GM20431 (cell line): Measurements from ENCODE around the gene SETMAR.
"Not testable (repeated sequence)": the region's sequence is repeated elsewhere in the genome, so short reads cannot be mapped to it uniquely, and the experiment has no call there.

ENCODE experiments used
- in situ Hi-C: fragments of 300-500 bp; cut with MseI, MboI; formaldehyde crosslinking; loops from one replicate; pipeline ENCODE4 v1.15.0; 2020; ENCODE audit warnings: low sequenced_read_pairs; ENCODE audit not compliant: unreplicated experiment

SETMAR gene

DNA sequence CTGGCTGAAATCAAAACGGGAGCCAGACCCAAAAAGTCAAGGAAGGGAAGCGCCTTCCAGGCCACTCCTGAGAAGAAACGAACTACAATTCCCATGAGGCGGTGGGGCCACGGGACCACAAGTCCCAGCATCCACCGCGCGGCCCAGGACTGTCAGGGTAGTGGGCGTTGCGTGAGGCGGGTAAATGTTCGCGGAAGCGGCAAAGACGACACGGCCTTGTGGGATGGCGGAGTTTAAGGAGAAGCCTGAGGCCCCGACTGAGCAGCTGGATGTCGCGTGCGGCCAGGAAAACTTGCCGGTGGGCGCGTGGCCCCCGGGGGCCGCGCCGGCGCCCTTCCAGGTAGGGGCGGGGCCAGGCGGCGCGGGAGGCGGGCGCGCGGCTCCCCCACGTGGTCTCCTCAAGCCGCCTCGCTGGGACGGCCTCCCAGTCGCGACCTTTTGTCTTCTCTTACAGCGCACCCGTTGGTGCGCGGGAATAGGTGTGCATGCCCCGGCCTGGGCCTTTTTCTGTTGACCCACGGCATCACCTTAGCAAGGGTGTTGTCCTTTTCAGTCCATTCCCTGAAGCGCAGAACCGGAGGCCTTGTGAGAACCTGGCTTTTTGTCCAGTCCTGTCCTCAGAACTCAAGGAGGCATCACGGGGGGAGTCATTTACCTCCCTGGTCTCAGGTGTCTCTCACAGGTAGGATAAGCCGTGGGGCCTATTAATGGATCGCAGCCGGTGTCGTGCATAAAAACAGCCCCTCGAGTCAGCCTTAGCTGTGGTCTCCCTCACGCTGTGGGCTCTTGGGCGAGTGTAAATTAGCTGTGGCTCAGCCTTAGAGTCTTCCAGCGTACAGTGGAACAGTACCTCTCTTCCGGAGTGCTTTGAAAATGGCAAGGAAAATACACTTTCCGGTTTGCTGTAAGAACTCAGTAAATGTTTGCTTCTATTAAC lies at the start of gene SETMAR:
SETMAR (plus strand) TSS at position 183 of the 937 bp plus-strand sequence; CDS start at position 185, 2 bp downstream.
- in situ Hi-C loops = no loop called here

DNA sequence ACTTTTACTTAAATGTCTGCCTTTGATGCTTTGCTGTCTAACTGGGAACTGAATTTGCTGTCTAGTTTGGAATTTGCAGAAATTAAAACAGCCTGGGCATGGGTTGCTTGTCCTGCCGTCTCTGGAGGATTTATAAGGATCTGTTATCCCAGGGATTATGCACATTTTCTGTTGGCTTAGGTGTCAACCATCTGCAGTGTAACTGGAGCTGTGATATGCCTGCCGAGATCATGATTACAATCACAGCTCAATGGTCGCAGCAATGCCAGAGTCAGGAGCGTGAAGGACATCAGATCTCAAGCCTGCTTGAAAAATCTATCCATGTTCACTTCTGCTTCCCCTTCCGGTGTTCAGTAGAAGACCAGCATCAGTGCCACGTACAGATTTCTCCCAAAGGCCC lies 41.8 kb upstream of the SETMAR start:
- in situ Hi-C loops = no loop called here

DNA sequence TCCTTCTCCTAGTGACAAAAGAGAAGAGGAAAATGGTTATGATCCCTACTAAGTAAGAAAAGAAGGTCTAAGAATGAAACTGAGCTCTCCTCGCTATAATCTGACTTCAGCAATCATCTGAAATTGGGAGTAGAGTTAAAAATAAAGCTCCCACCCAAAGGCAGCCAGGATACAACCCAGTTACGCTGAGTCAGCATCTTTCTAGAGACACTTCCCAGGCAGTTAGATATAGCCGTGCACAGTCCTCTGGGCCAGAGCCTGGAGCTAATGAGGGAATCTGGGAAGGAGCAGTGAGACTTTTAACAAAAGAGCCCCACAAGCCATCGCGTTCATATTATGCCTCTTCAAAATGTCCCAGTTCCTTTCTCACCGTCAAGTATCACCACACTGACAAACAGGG lies 39.1 kb upstream of the SETMAR start:
- in situ Hi-C loops = no loop called here

DNA sequence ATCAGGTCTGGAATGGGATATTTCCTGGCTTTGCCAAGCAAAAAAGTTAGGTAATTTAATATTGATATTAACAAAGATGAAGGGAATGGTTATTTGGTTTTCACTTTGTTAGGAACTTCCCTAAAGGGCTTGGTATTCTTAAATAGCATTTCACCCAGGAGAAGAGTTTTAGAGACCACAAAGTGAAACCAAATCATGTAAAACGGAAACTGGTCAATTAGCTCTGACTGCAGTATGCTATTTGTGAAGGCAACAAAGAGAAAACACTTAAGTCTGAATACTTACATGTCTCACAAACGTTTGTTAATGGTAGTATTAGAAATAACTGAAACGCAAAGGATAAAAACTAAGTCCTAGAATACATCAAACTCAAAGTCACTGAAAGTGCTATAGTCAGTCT lies 32.4 kb upstream of the SETMAR start:
- in situ Hi-C loops = no loop called here

DNA sequence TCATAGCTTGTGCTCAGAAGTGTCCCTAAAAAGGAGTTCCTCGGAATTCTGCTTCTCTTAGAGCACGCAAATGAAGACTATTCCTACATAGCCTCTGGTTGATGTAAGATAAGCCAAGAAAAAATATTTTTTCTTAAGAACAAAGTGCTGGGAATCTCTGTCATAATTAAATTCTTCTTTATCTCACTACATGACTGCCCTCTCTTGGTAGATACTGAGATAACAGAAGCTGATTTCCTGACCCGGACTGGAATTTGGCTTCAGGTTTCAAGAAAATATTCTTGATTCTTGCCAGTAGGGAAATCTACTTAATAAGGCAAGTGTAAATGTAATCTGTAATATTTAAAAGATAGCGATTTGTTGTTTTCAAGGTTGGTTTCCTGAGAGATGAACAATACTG lies 31.3 kb upstream of the SETMAR start:
- in situ Hi-C loops = no loop called here

DNA sequence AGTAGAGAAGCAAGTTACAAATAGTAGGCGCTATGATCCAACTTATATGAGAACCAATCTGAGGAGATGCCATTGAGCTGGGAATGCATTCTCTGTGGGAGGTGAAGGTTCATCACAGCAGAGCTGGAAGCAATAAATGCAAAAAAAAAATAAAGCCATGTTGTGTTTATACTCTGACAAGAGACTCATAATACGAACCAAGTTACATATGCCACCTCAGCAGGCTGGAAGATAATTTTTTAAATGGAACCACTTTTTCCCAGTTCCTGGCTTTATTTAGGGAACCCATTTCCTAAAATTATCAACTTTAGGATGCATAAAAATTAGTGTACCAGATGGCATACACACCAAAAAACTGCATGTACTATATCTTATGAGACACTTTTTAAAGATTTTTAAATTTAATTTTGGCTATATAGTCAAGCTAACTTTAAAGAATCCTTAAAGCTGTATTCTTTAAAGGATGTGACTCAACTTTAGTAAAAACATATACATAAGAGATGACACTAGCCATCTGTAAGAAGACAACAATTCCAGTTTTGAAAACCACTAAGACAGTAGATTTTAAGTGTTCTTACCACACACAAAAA lies 23.6 kb upstream of the SETMAR start:
- in situ Hi-C loops = loop anchor here (10.0 kb wide), 1 partner anchor 1085 kb away; no protein-coding TSS in a partner anchor

DNA sequence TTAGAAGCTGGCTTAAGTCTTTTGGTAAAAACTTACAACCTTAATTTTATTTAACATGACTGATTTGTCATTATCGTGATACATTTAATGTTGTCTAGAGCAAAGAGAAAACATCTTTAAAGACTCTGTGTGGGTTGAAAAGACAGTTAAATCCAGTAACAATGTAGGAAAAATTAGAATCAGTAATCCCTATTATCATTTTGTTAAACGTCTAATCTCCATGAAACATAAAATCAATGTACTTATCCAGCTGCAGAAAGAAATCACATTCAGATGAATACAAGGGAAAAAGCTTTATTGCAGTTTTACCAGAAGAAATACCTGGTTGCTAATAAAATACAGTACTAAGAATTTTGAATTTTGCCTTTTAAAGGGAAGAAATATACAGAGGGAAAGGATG lies 21.2 kb upstream of the SETMAR start:
- in situ Hi-C loops = loop anchor here (10.0 kb wide), 1 partner anchor 1087 kb away; no protein-coding TSS in a partner anchor

DNA sequence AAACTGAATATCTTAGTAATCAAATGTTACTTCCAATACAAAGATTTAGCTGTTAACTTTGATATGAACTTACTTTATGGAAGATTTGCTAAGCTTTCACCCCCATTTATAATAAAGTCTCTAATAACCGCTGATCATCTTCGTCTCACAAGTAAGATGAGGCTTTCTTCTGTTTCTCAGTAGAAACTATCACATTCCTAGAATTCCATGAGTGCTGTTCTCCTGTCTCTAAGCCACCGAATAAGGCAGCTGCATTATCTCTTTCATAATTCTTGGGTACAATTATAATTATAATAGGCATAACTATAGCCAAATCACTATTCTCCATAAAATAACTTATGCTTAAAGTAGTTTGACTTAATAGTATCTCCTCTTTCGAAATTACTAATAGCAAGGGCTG lies 18.3 kb upstream of the SETMAR start:
- in situ Hi-C loops = loop anchor here (10.0 kb wide), 1 partner anchor 1090 kb away; no protein-coding TSS in a partner anchor

DNA sequence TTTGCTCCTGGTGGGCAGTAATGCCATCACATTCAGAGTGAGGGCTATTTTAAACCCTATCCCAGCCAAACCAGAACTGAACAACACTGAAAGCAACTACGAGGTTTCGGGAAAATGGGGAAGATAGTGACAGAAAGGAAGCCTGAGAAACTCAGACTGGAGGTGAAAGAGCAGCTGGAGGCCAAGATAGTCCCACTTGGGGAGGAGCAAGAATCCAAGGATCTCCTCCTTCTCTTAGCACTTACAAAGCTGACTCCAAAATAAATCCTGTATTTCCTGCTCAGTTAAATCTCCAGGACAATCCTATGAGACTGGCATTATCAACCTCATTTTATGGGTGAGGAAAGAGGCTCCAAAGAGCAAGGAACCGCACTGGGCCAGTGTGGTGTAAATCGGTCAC lies 14.1 kb upstream of the SETMAR start:
- in situ Hi-C loops = loop anchor here (10.0 kb wide), 1 partner anchor 1094 kb away; no protein-coding TSS in a partner anchor

DNA sequence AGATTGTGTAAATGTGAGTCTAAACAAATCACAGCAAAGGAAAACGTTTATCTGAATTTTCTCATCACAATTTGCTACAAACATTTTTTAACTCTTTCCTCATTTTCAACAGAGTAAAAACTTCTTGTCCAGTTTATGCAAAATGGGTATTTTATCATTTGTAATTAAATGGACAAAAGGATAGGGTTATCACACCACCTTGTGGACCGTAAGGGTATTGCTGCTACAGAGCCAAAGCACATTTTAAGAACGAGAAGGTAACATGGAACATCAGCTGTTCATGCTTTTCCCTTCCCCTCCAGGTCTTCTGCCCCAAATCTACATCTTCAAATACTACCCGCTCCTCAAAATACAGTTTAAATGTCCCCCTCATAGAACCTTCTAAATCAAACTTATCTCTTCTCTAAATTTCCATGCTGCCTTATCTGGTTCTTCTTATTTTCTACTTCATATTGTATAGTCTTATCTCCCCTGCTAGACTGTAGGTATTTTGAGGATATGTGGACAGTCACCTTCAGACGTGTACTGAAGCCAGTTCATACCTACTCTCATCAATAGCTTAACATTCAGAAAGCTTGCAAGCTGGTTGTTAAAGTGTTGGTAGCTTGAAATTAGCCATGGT lies 12.8 kb upstream of the SETMAR start:
- in situ Hi-C loops = no loop called here

DNA sequence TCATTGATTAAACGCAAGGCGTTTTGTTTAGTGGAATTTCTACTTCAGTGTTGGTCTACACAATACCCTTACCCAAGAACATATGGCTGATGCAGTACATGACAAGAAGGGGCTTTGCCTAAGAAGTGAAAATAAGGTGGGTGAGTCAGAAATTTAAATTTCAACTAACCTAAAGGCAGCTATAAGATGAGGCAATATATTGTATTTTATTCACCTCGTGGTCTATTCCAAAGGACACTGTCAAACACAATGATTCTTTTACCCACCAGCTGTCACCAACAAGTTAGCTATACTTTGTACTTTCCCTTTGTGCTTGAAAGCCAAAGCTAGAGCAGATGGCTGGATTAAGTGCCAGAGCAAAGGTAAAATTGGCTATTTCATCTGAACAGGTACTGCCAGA lies 10.9 kb upstream of the SETMAR start:
- in situ Hi-C loops = no loop called here

DNA sequence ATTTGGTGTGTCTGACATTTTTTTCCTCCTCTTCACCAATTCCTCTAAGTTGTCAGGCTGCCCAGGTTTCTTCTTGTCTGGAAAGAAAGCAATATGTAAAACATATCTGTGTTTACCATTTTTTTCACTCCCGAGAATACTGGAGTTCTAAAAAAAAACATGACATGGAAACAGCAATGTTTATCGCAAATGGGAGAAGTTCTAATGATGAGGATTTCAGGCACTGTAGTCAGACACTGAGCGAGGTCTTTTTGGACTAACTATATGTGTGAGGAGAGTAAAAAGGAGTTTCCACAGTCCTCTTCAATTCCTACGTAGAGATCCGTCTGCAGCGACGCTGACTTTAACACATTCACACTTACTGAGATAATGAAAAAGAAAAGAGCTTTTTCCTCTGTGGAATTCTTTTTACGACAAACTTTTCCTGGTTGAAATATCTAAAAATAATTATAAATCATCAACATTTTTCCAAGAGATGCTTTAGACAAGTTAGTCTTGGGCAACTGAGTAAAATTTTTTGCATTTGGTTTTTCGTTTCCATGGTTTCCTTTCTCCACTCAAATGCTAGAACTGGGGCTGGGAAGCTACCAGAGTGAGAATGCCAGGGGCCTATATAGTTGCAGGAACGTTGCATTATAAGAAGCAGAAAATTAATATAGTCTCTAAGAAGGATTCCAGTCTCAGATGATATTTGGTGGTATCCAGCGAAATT lies 8.4 kb upstream of the SETMAR start:
- in situ Hi-C loops = no loop called here

DNA sequence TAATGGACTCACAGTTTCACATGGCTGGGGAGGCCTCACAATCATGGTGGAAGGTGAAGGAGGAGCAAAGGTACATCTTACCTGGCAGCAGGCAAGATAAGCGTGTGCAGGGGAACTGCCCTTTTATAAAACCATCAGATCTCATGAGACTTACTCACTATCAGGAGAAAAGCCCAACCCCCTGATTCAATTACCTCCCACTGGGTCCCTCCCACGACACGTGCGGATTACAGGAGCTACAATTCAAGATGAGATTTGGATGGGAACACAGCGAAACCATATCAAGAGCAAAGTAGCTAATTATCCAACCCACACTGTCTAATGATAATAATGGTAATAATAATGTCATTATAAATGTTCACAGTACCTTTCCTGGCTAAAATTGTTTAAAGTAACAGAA lies 6.7 kb upstream of the SETMAR start:
- in situ Hi-C loops = not testable (repeated sequence)

DNA sequence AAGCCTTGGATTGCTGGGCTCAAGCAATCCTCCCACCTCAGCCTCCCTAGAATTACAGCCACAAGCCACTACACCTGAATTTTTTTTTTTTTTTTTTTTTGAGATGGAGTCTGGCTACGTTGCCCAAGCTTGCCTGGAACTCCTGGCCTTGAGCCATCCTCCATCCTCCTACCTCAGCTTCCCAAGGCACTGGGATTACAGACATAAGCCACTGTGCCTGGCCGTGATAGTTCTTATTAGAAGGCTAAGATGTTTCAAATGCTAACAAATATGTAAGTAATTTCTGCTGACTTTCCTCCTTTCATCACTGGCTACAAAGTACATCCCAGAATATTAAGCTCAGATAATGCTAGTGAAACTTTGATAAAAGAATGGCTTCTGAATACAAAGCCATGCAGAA lies 5.7 kb upstream of the SETMAR start:
- in situ Hi-C loops = no loop called here

DNA sequence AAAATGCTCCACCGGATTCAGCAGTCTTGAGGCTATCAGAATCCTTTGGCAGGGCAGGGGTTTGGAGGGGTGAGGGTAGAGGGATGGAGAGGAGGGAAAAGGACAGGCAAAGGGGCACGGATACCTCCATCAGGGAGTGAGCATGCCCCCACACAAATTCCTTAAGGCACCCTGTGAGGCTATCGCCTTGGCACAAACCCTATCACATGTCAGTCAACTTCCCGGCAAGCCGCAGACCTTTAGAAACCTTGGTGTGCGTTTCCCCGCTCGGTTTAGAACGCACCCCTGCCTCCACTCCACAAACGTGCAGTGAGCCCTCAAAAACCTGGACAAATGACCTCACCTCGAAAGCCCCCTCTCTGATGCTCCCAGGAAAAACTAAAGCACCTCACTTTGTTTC lies 422 bp upstream of the SETMAR start:
- in situ Hi-C loops = no loop called here

DNA sequence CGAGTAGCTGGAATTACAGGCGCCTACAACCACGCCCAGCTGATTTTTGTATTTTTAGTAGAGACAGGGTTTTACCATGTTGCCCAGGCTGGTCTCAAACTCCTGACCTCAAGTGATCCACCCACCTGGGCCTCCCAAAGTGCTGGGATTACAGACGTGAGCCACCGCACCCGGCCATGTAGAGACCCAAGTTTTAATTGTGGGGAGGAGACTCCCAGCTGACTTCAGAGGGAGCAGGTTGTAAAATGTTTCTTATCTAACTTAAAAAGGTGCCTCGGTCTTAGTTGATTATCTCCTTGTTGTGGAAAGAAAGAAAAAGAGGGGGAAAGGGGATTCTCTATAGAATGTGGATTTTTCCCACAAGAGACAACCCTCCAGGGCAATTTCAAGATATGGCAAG lies 2.0 kb downstream of the SETMAR start:
- in situ Hi-C loops = not testable (repeated sequence)

DNA sequence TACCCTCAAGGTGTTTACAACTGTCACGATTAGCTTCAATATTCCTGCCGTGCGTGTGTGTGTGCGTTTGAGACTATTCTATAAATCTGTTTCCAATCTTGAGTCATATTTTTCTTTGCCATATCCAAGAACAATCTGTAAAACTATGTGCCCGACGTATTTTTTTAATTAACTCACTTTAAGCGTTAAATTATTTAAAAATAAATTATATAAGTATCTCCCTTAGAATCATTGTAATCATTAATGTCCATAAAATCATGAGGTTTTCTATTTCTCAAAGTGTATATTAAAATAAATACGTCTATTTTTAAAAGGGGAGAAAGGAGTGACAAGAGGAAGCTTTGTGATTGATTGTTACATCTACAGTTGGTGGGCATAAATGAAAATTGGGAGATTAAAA lies 2.9 kb downstream of the SETMAR start:
- in situ Hi-C loops = no loop called here

DNA sequence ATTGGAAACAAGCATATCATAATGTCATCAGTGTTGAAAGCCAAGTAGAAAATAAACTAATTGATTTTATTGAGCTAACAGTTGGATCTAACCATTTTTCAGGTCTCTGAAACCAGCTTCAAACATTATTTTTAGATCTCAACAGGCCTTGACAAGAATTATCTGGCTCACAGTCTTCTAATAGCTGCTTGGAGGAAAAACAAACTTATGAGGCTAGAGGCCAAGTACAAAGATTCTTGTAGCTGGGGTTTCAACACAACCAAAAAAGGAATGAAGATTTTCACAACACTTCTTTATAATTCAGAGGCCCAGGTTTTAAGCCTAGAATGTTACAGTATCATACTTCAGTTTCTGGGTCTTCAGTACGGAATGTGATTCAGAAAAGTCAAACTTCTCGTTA lies 3.7 kb downstream of the SETMAR start:
- in situ Hi-C loops = no loop called here

DNA sequence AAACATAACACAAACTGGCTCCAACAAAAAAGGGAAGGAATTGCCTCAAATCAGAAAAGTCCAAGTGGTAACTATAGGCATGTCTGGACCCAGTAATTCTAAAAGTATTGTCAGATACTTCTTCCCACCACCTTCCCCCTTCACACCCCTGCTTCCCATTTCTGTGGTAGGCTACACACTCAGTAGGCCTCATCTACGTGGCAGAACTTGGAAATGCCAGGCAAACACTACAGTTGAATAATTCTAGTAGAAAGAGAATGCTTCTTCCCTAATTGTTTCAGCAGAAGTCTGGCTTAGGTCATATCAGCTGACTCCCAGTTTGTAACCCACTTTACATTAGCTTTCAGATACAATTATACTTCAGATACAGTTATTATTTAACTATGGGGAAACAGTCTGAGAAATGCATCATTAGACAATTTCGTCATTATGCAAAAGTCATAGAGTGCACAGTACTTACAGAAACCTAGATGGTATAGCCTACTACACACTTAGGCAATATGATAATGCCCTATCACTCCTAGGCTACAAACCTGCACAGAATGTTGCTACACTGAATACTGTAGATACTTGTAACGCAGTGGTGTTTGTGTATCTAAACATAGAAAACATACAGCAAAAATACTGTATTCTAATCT lies 6.4 kb downstream of the SETMAR start:
- in situ Hi-C loops = no loop called here

DNA sequence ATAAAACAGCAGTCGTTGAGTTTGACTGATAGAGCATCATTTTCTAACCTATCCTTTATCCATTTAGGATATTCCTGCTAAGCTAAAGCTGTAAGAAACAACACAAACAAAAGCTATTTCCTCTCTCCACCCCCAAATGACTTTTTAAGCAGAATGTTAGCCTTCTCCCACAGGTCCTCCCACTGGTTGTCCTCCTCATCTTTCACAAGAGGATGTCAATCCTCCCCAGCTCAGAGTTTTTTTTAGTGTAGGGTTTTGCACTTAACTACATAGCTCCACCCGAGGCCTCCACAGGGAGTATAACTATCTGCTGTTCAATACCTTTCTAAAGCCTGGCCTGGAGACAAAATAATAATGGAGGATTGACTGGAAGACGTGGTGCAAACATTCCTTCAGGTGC lies 7.8 kb downstream of the SETMAR start:
- in situ Hi-C loops = no loop called here
